ENCODE measurements around the gene ARV1.
"Not testable (repeated sequence)": the region's sequence is repeated elsewhere in the genome, so short reads cannot be mapped to it uniquely, and the experiment has no call there.

- not testable (repeated sequence) for TF ChIP-seq POLR2AphosphoS5 (IDR thresholded peaks at IDR 0.05; ENCODE audit: low read depth)
- TF ChIP-seq, protein P1, sequence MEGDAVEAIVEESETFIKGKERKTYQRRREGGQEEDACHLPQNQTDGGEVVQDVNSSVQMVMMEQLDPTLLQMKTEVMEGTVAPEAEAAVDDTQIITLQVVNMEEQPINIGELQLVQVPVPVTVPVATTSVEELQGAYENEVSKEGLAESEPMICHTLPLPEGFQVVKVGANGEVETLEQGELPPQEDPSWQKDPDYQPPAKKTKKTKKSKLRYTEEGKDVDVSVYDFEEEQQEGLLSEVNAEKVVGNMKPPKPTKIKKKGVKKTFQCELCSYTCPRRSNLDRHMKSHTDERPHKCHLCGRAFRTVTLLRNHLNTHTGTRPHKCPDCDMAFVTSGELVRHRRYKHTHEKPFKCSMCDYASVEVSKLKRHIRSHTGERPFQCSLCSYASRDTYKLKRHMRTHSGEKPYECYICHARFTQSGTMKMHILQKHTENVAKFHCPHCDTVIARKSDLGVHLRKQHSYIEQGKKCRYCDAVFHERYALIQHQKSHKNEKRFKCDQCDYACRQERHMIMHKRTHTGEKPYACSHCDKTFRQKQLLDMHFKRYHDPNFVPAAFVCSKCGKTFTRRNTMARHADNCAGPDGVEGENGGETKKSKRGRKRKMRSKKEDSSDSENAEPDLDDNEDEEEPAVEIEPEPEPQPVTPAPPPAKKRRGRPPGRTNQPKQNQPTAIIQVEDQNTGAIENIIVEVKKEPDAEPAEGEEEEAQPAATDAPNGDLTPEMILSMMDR (conservative IDR thresholded peaks at IDR 0.05; ENCODE audit: low read depth in 2 of 2) = not testable (repeated sequence)
Measured at GRCh38 chr1:231007535-231007934, 28.6 kb downstream of the ARV1 start.

Data from GM23338 (cell line).